K562 treated with DMSO at 1 percent for 12 hours (cell line): ENCODE measurements around the gene S100B. TPM values are rescaled to one million over a fixed set of nuclear protein-coding genes. Genes with fewer than 3 reads are reported as not detected.

ENCODE experiments used
- total RNA-seq: library from RNA; unstranded; fragments of 300-600 nt; gene quantifications from 2 replicates; pipeline ENCODE4 v1.2.3, GENCODE V29; 2022; ENCODE audit not compliant: insufficient read depth

Gene S100B
- not detected in 2 replicates for total RNA-seq

DNA sequence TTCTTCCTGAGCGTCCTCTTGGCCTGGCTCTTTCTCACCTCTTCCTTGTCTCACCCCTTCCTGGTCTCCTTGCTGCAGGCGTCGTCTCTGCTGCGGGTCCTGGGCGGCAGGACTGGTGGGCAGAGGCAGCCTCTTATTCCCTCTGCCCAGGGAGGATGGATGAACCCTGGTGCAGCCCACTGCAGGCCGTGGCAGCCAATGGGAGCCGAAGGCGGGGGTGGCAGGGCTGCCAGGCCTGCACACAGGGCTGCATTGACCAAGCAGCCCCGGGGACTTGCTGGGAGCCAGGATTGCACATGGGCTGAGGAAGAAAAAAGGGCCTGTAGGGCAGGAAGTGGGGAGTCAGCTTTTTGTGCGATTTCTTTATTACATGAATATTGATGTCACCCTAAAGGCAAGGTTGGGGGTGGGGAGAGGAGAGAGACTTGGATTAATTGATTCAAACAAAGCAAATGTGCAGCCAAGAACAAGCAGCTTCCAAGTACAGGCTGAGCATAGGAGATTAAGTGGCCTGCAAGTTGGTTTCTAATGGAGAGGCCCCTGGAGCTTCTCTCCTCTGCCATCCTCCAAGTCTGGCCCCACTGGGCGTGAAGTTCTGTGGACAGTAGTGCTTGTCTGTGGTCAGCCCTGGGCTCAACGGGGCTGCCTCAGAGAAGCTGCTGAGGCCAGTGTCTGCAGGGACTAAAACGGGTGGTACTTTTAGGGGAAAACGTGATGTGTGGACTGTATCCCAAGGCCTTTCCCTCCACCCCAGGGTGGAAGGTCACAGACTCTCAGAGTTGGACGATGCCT is at the start of gene S100B:
Gene S100B, minus strand, starts transcription at position 108 of the 792 bp plus-strand sequence. CDS start 2,667 bp downstream, outside the sequence.

GRCh38 chr21:46635324-46636180 is 30.7 kb upstream of the S100B start, which contains the start of gene PRMT2:
Gene PRMT2, plus strand, starts transcription at chr21:46635674. Its CDS starts 1,278 bp downstream, at chr21:46636952.

Other genes with a start within 250 kb of the S100B start
- gene DIP2A, start 146.2 kb downstream of the S100B start, total RNA-seq, result 10.3 and 35.2 TPM in 2 replicates
- 86.8 and 117 TPM in 2 replicates for gene PRMT2, start 30.6 kb upstream of the S100B start, total RNA-seq